GM10847 (cell line): Measurements from ENCODE around the gene FSTL3.

ENCODE experiments used
- POLR2A ChIP-seq: IDR thresholded peaks from 2 replicates; pipeline ENCODE4 v1.6.1; 2011; ENCODE audit not compliant: insufficient read length; ENCODE audit errors: extremely low read depth

The FSTL3 gene

DNA sequence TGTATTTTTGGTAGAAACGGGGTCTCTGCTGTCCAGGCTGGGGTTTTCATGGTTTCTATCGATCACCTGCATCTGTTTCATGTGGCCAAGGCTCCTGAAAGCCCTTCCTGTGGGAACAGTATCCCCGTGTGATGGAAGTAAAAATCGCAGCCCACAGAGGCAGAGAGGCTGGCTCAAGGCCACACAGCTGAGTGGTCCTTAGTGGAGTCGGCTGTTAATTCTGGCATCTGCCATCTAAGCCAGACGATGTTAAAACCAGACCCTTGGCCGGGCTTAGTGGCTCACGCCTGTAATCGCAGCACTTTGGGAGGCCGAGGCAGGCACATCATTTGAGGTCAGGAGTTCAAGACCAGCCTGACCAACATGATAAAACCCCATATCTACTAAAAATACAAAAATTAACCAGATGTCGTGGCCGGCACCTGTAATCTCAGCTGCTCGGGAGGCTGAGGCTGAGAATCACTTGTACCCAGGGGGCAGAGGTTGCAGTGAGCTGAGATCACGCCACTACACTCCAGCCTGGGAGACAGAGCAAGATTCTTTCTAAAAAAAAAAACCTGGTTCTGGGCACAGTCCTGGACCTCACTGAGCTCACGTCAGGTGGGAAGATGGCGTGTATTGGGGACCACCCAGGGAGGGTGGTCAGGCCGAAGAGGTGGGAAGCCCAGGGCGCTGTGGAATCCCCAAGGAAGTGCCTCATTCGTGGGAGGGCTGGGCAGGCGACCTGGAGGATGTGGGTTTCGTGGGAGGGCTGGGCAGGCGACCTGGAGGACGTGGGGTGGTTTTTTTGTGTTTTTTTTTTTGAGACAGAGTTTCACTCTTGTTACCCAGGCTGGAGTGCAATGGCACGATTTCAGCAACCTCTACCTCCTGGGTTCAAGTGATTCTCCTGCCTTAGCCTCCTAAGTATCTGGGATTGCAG is 56.2 kb downstream of the FSTL3 start:
- TF ChIP-seq POLR2A: no peak
